HG03095 (cell line): ENCODE measurements around the gene HPGD.

Source experiments
- ATAC-seq: cut with Tn5 transposase; IDR thresholded peaks from one replicate; pipeline ENCODE4 v1.9.1; 2021; ENCODE audit warnings: moderate library complexity; ENCODE audit not compliant: unreplicated experiment

The HPGD gene

GRCh38 chr4:174522183-174523024, at the start of gene HPGD:
HPGD (minus strand) TSS chr4:174522488; CDS start chr4:174522451, 37 bp downstream.
- ATAC-seq, result peak; percentile 58

- no peak for ATAC-seq
Measured at GRCh38 chr4:174564529-174564928, 42.2 kb upstream of the HPGD start.

- ATAC-seq, result no peak
Measured at GRCh38 chr4:174563399-174563798, 41.1 kb upstream of the HPGD start.

- ATAC-seq, result no peak
Measured at GRCh38 chr4:174561560-174561959, 39.3 kb upstream of the HPGD start.

- no peak for ATAC-seq
Measured at GRCh38 chr4:174559894-174560293, 37.6 kb upstream of the HPGD start.

GRCh38 chr4:174555789-174556630, 33.7 kb upstream of the HPGD start:
- no peak for ATAC-seq

GRCh38 chr4:174554231-174554728, 32.0 kb upstream of the HPGD start:
- no peak for ATAC-seq

- ATAC-seq, result no peak
Measured at GRCh38 chr4:174553828-174554227, 31.5 kb upstream of the HPGD start.

GRCh38 chr4:174553031-174553430, 30.7 kb upstream of the HPGD start:
- ATAC-seq, result no peak

- ATAC-seq, result no peak
Measured at GRCh38 chr4:174550541-174550940, 28.3 kb upstream of the HPGD start.

- ATAC-seq, result no peak
Measured at GRCh38 chr4:174549721-174550120, 27.4 kb upstream of the HPGD start.

GRCh38 chr4:174545268-174545667, 23.0 kb upstream of the HPGD start:
- ATAC-seq, result no peak

- ATAC-seq, result no peak
Measured at GRCh38 chr4:174544496-174544895, 22.2 kb upstream of the HPGD start.

GRCh38 chr4:174540175-174540574, 17.9 kb upstream of the HPGD start:
- ATAC-seq, result no peak

GRCh38 chr4:174539571-174539970, 17.3 kb upstream of the HPGD start:
- no peak for ATAC-seq

- ATAC-seq, result no peak
Measured at GRCh38 chr4:174538876-174539250, 16.6 kb upstream of the HPGD start.

GRCh38 chr4:174538123-174538875, 16.0 kb upstream of the HPGD start:
- ATAC-seq, result peak; percentile 99

GRCh38 chr4:174537634-174538033, 15.3 kb upstream of the HPGD start:
- ATAC-seq, result peak; percentile 23

- ATAC-seq, result no peak
Measured at GRCh38 chr4:174534461-174534860, 12.2 kb upstream of the HPGD start.

- no peak for ATAC-seq
Measured at GRCh38 chr4:174532445-174532844, 10.2 kb upstream of the HPGD start.

GRCh38 chr4:174531486-174531885, 9.2 kb upstream of the HPGD start:
- no peak for ATAC-seq
